H1 (cell line): ENCODE data around the gene CELF2. TPM values are rescaled to one million over a fixed set of nuclear protein-coding genes. Genes with fewer than 3 reads are reported as not detected.

ENCODE experiments used
- CTCF ChIA-PET: fragments of 300-600 bp; sonication (Branson Sonifier 250); formaldehyde crosslinking; loops from one replicate; lab custom pipeline; 2021; ENCODE audit not compliant: partially characterized antibody; lab: Charles Lee
- POLR2A ChIA-PET: fragments of 300-600 bp; sonication (Branson Sonifier 250); formaldehyde crosslinking; loops from one replicate; lab custom pipeline; 2021; ENCODE audit warnings: inconsistent platforms; ENCODE audit not compliant: partially characterized antibody; lab: Charles Lee
- DNase-seq, 2 experiments: peaks; one replicate each; pipeline versions ENCODE4 v3.0.0 to v3.0.0-alpha.2; 2010 to 2022; ENCODE audit warnings: low spot score in 2 of 2, low read depth in 1 of 2, mixed read lengths in 1 of 2
- FAIRE-seq: peaks from 2 replicates; lab custom pipeline; 2011; peaks lifted over from hg19 to GRCh38; lab: Jason Lieb, UNC
- H2AFZ ChIP-seq: 2 replicates; pipeline ENCODE4 v1.8.1; 2012; ENCODE audit warnings: low read length, inconsistent platforms
- H2AK5ac ChIP-seq: 2 replicates; pipeline ENCODE4 v1.6.1; 2013; ENCODE audit warnings: low read depth, low read length
- H2BK120ac ChIP-seq: replicated peaks from 2 replicates; pipeline ENCODE3; 2013; ENCODE audit warnings: low read depth, low read length, inconsistent platforms
- H2BK12ac ChIP-seq: 2 replicates; pipeline ENCODE4 v1.6.1; 2013; ENCODE audit warnings: low read depth, low read length
- H2BK15ac ChIP-seq: 2 replicates; pipeline ENCODE4 v1.6.1; 2013; ENCODE audit warnings: low read length
- H2BK20ac ChIP-seq: 2 replicates; pipeline ENCODE4 v1.6.1; 2013; ENCODE audit warnings: low read length
- H2BK5ac ChIP-seq: 2 replicates; pipeline ENCODE4 v1.6.1; 2013; ENCODE audit warnings: low read depth, low read length
- H3K14ac ChIP-seq: 2 replicates; pipeline ENCODE4 v1.6.1; 2013; ENCODE audit warnings: inconsistent platforms; ENCODE audit not compliant: insufficient read length
- H3K18ac ChIP-seq: 2 replicates; pipeline ENCODE4 v1.6.1; 2013; ENCODE audit warnings: low read length; ENCODE audit errors: extremely low read depth
- H3K23ac ChIP-seq: 2 replicates; pipeline ENCODE4 v1.6.1; 2013; ENCODE audit warnings: inconsistent platforms; ENCODE audit not compliant: insufficient read length
- H3K23me2 ChIP-seq: 2 replicates; pipeline ENCODE4 v1.6.1; 2013; ENCODE audit warnings: low read depth, low read length
- H3K27ac ChIP-seq: 2 replicates; pipeline ENCODE4 v1.6.1; 2011; ENCODE audit warnings: low read depth, low read length, inconsistent platforms
- H3K27me3 ChIP-seq, 4 experiments: replicated peaks in 1 of 4; 1 replicate in 1 of 4; 2 replicates in 3 of 4; pipeline versions ENCODE4 v1.6.1 to v1.8.1; 2011 to 2013; ENCODE audit warnings: low read length in 3 of 4, mild to moderate bottlenecking in 3 of 4, inconsistent platforms in 2 of 4, mixed read lengths in 2 of 4, moderate library complexity in 1 of 4; ENCODE audit not compliant: control insufficient read depth in 3 of 4, insufficient read depth in 3 of 4; ENCODE audit errors: extremely low read depth in 1 of 4
- H3K36me3 ChIP-seq, 4 experiments: 2 replicates each; pipeline versions ENCODE4 v1.6.1 to v1.8.1; 2011 to 2013; ENCODE audit warnings: mild to moderate bottlenecking in 4 of 4, low read length in 3 of 4, moderate library complexity in 2 of 4, control low read depth in 1 of 4, inconsistent platforms in 1 of 4; ENCODE audit not compliant: insufficient read depth in 4 of 4, control insufficient read depth in 2 of 4
- H3K4ac ChIP-seq: replicated peaks from 2 replicates; pipeline ENCODE3; 2013; ENCODE audit warnings: low read length, low read depth, mixed read lengths, inconsistent platforms; ENCODE audit not compliant: insufficient read length
- H3K4me1 ChIP-seq, 4 experiments: replicated peaks in 1 of 4; 1 replicate in 1 of 4; 2 replicates in 3 of 4; pipeline versions ENCODE4 v1.6.1 to v1.8.1; 2011 to 2013; ENCODE audit warnings: low read length in 3 of 4, inconsistent platforms in 2 of 4, mixed read lengths in 1 of 4; ENCODE audit not compliant: insufficient read depth in 4 of 4, control insufficient read depth in 3 of 4
- H3K4me2 ChIP-seq, 2 experiments: 2 replicates each; pipeline versions ENCODE4 v1.6.1 to v1.8.1; 2011 to 2013; ENCODE audit warnings: low read depth in 2 of 2, low read length in 2 of 2, control low read depth in 1 of 2, inconsistent platforms in 1 of 2, mild to moderate bottlenecking in 1 of 2; ENCODE audit not compliant: insufficient read depth in 1 of 2
- H3K4me3 ChIP-seq, 4 experiments: fragments of 200-600, 300-600 bp in 1 of 4; sonication (generic), shearing (Covaris generic), sonication (Bioruptor Twin) in 1 of 4; 2 replicates each; pipeline versions ENCODE4 v1.5.1 to v1.8.1; 2011 to 2016; ENCODE audit warnings: low read length in 4 of 4, low read depth in 3 of 4, control low read depth in 2 of 4, inconsistent platforms in 2 of 4, mild to moderate bottlenecking in 2 of 4, mixed read lengths in 1 of 4, moderate library complexity in 1 of 4; ENCODE audit not compliant: insufficient read depth in 2 of 4; ENCODE audit errors: extremely low read depth in 1 of 4
- H3K56ac ChIP-seq: replicated peaks from 2 replicates; pipeline ENCODE3; 2013; ENCODE audit warnings: low read depth, mild to moderate bottlenecking, mixed read lengths, low read length, inconsistent platforms; ENCODE audit not compliant: insufficient read length
- H3K79me1 ChIP-seq: 2 replicates; pipeline ENCODE4 v1.6.1; 2013; ENCODE audit warnings: low read depth, low read length, control low read depth
- H3K79me2 ChIP-seq, 2 experiments: 2 replicates each; pipeline versions ENCODE4 v1.6.1 to v1.8.1; 2012 to 2013; ENCODE audit warnings: low read length in 2 of 2, mild to moderate bottlenecking in 2 of 2, inconsistent platforms in 1 of 2; ENCODE audit not compliant: insufficient read depth in 2 of 2, control insufficient read depth in 1 of 2
- H3K9ac ChIP-seq, 4 experiments: replicated peaks in 1 of 4; 1 replicate in 1 of 4; 2 replicates in 3 of 4; pipeline versions ENCODE4 v1.6.1 to v1.8.1; 2011 to 2013; ENCODE audit warnings: low read depth in 3 of 4, low read length in 3 of 4, control low read depth in 2 of 4, mild to moderate bottlenecking in 2 of 4, moderate library complexity in 2 of 4, inconsistent platforms in 1 of 4; ENCODE audit errors: extremely low read depth in 1 of 4
- H3K9me3 ChIP-seq, 2 experiments: 2 replicates each; pipeline versions ENCODE4 v1.6.1 to v1.8.1; 2012 to 2013; ENCODE audit warnings: mild to moderate bottlenecking in 2 of 2, moderate library complexity in 2 of 2, control low read depth in 1 of 2, inconsistent platforms in 1 of 2, low read depth in 1 of 2, low read length in 1 of 2, mixed read lengths in 1 of 2; ENCODE audit not compliant: insufficient read depth in 2 of 2
- H4K20me1 ChIP-seq, 2 experiments: replicated peaks in 1 of 2; 2 replicates each; pipeline versions ENCODE3 to v1.8.1; 2011 to 2013; ENCODE audit warnings: inconsistent platforms in 2 of 2, low read length in 2 of 2, mild to moderate bottlenecking in 1 of 2; ENCODE audit not compliant: insufficient read depth in 2 of 2, control insufficient read depth in 1 of 2
- H4K5ac ChIP-seq: 2 replicates; pipeline ENCODE4 v1.6.1; 2013; ENCODE audit warnings: low read length, low read depth, mixed read lengths, inconsistent platforms; ENCODE audit not compliant: insufficient read length
- H4K8ac ChIP-seq: 2 replicates; pipeline ENCODE4 v1.8.0; 2013; ENCODE audit warnings: mild to moderate bottlenecking, moderate library complexity, low read length, inconsistent platforms; ENCODE audit not compliant: insufficient read depth; ENCODE audit errors: extremely low read depth
- H4K91ac ChIP-seq: replicated peaks from 2 replicates; pipeline ENCODE3; 2013; ENCODE audit warnings: low read length, mixed read lengths, inconsistent platforms; ENCODE audit not compliant: insufficient read length
- ASH2L ChIP-seq: fragments of 200-600, 300-600 bp; sonication (generic); IDR thresholded peaks from one replicate; pipeline ENCODE4 v1.7.1; 2017; ENCODE audit warnings: low read length
- HDAC2 ChIP-seq, 2 experiments: fragments of 300-600 bp in 1 of 2; sonication (generic) in 1 of 2; IDR thresholded peaks; 2 replicates each; pipeline ENCODE4 v1.6.1; 2011 to 2012; ENCODE audit warnings: low read depth in 2 of 2, low read length in 2 of 2, mild to moderate bottlenecking in 2 of 2, moderate library complexity in 2 of 2, borderline replicate concordance in 1 of 2, inconsistent platforms in 1 of 2
- KDM4A ChIP-seq: IDR thresholded peaks from one replicate; pipeline ENCODE4 v1.7.1; 2012; ENCODE audit warnings: low read depth, mild to moderate bottlenecking, moderate library complexity, low read length, inconsistent platforms; ENCODE audit not compliant: severe bottlenecking
- NANOG ChIP-seq: IDR thresholded peaks from 2 replicates; pipeline ENCODE4 v1.6.1; 2011; ENCODE audit warnings: low read length, low read depth, mild to moderate bottlenecking, inconsistent platforms; ENCODE audit not compliant: insufficient read depth, poor library complexity, severe bottlenecking
- NRF1 ChIP-seq: IDR thresholded peaks from 2 replicates; pipeline ENCODE4 v1.6.1; 2011; ENCODE audit warnings: mild to moderate bottlenecking, low read depth, low read length, improper control_type of control experiment
- RFX5 ChIP-seq: IDR thresholded peaks from 2 replicates; pipeline ENCODE4 v1.6.1; 2011; ENCODE audit warnings: low read depth, low read length, improper control_type of control experiment, borderline replicate concordance
- SIN3A ChIP-seq, 2 experiments: IDR thresholded peaks in 1 of 2; conservative IDR thresholded peaks in 1 of 2; 2 replicates each; pipeline ENCODE4 v1.6.1; 2011 to 2012; ENCODE audit warnings: low read length in 2 of 2, improper control_type of control experiment in 1 of 2, low read depth in 1 of 2, mild to moderate bottlenecking in 1 of 2
- TAF7 ChIP-seq: optimal IDR thresholded peaks from 2 replicates; pipeline ENCODE3; 2011; ENCODE audit warnings: low read depth, mild to moderate bottlenecking, inconsistent platforms, low read length, moderate library complexity, borderline replicate concordance
- WGBS, 2 experiments: shearing (Covaris generic) in 1 of 2; methylation state at CpG; one replicate each; pipeline versions ENCODE4 v1.1.6 to v1.1.7; 2013 to 2015; ENCODE audit warnings: low lambda C conversion rate in 2 of 2, mixed read lengths in 2 of 2, inconsistent platforms in 1 of 2, low coverage in 1 of 2, missing lambda C conversion rate in 1 of 2; ENCODE audit not compliant: insufficient replicate concordance in 2 of 2, insufficient coverage in 1 of 2, insufficient read length in 1 of 2; ENCODE audit errors: extremely low coverage in 1 of 2, missing lambda C conversion rate in 1 of 2; 5-methylcytosine and 5-hydroxymethylcytosine counted together
- polyA plus RNA-seq, 7 experiments: library from polyadenylated mRNA; depleted of rRNA in 3 of 7; stranded (reverse) in 5 of 7; unstranded in 2 of 7; fragments of >200 nt in 5 of 7; fragments of 200-250 nt in 2 of 7; gene quantifications; 1 replicate in 5 of 7; 2 replicates in 1 of 7; 4 replicates in 1 of 7; pipeline versions ENCODE4 v1.2.1 to v1.2.3, GENCODE V29; 2011 to 2013; ENCODE audit warnings: missing spikeins in 2 of 7, mixed read lengths in 2 of 7
- total RNA-seq: library from RNA; stranded (reverse); fragmentation: NEBNext Ultra II Directional; extraction: Animal tissue kit (Norgen Biotek cat#: 25700); gene quantifications from 2 replicates; pipeline ENCODE4 v1.2.1, GENCODE V29; 2021
- TF ChIP-seq, protein P1 (sequence below): IDR thresholded peaks from 2 replicates; pipeline ENCODE4 v1.6.1; 2012; ENCODE audit warnings: inconsistent platforms
- TF ChIP-seq, protein P2 (sequence below): IDR thresholded peaks from 2 replicates; pipeline ENCODE4 v1.6.1; 2012; ENCODE audit warnings: low read length, inconsistent platforms

Gene CELF2
- total and polyA plus RNA-seq, 2 of the 8 experiments (the other 6 are each of a cell fraction or from before 2014, with no cell fraction given) = 18.3 to 22.7 TPM

DNA sequence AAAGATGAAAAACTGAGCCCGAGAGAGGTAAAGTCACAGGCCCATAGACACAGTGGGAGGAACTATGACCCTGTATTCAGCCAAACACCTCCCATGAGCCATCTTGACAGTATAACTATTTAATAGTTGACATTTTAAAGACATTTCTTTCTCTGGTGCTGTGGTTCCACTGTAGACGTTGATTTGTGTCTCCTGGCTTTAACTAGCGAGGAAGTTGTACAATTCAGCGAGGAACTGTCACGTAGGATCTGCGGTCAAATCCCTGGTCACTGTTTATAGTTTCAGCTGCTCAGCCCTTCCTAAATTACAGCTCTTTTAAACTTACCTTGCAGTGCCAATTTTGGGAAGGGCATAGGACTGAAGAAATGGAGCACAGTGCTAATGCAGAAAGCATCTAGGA, 7.1 kb upstream of the CELF2 start:
- H3K4ac ChIP-seq = no peak overlapping the region
- no peak overlapping the region for H2BK120ac ChIP-seq
- no peak for FAIRE-seq
- H2BK20ac ChIP-seq = no peak overlapping the region
- H3K36me3 ChIP-seq = no peaks in the 10 kb centered on the region
- no peak overlapping the region for H3K9ac ChIP-seq
- no peak overlapping the region for H3K18ac ChIP-seq
- H4K91ac ChIP-seq = no peak overlapping the region
- no peak overlapping the region for H4K5ac ChIP-seq
- CTCF ChIA-PET = no interaction called here
- H3K79me2 ChIP-seq = no peaks in the 10 kb centered on the region
- no peaks in the 10 kb centered on the region for H3K27me3 ChIP-seq
- H4K8ac ChIP-seq = no peak overlapping the region
- no peak overlapping the region for H3K14ac ChIP-seq
- H3K23me2 ChIP-seq = no peaks in the 10 kb centered on the region
- H3K4me3 ChIP-seq = no peak overlapping the region
- H4K20me1 ChIP-seq = no peaks in the 10 kb centered on the region
- 95% methylated on average over 6 of the region's 6 CpGs; no CpG with 5 or more reads in 1 of the 2 experiments for WGBS, 2 experiments
- H2BK15ac ChIP-seq = no peak overlapping the region
- H3K9me3 ChIP-seq = no peaks in the 10 kb centered on the region; a peak in 1 of 4 replicates
- no peaks in the 10 kb centered on the region; a peak in 1 of 7 replicates for H3K4me1 ChIP-seq
- H2AK5ac ChIP-seq = no peak overlapping the region
- no peak overlapping the region for H2AFZ ChIP-seq
- no peak overlapping the region for H2BK5ac ChIP-seq
- H3K23ac ChIP-seq = no peak overlapping the region
- no peak overlapping the region for H3K56ac ChIP-seq
- DNase-seq = no peak
- no peak overlapping the region for H3K4me2 ChIP-seq
- no peak overlapping the region for H3K27ac ChIP-seq
- H3K79me1 ChIP-seq = no peaks in the 10 kb centered on the region
- H2BK12ac ChIP-seq = no peak overlapping the region
- POLR2A ChIA-PET = no interaction called here
- TF ChIP-seq KDM4A (no peak), SIN3A (conservative IDR thresholded peaks at IDR 0.05 in 1 of 2, IDR thresholded peaks at IDR 0.05 in 1 of 2; ENCODE audit: low read depth in 1 of 2, low read length in 2 of 2) (no peak), NANOG (no peak), TAF7 (no peak), NRF1 (no peak), ASH2L (no peak), RFX5 (no peak), HDAC2 (IDR thresholded peaks at IDR 0.05; ENCODE audit: borderline replicate concordance in 1 of 2, low read depth in 2 of 2, low read length in 2 of 2) (no peak)
- TF ChIP-seq, protein P1, sequence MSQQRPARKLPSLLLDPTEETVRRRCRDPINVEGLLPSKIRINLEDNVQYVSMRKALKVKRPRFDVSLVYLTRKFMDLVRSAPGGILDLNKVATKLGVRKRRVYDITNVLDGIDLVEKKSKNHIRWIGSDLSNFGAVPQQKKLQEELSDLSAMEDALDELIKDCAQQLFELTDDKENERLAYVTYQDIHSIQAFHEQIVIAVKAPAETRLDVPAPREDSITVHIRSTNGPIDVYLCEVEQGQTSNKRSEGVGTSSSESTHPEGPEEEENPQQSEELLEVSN = no peak
- TF ChIP-seq, protein P2, sequence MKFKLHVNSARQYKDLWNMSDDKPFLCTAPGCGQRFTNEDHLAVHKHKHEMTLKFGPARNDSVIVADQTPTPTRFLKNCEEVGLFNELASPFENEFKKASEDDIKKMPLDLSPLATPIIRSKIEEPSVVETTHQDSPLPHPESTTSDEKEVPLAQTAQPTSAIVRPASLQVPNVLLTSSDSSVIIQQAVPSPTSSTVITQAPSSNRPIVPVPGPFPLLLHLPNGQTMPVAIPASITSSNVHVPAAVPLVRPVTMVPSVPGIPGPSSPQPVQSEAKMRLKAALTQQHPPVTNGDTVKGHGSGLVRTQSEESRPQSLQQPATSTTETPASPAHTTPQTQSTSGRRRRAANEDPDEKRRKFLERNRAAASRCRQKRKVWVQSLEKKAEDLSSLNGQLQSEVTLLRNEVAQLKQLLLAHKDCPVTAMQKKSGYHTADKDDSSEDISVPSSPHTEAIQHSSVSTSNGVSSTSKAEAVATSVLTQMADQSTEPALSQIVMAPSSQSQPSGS = no peak
